Stomach (tissue), 9 donors: ENCODE measurements around the gene ATP6V0B. TPM values are rescaled to one million over a fixed set of nuclear protein-coding genes. Genes with fewer than 3 reads are reported as not detected.
A peak's percentile ranks its signal among the peaks of the same experiment; 100 is the strongest.

Experiments
- DNase-seq, 2 donors: peaks; one replicate each; pipeline versions ENCODE4 v3.0.0 to v3.0.0-alpha.2; 2013 to 2019
- H3K27ac ChIP-seq, 5 donors: fragments of 200-600 bp in 4 of 5; sonication (generic) in 4 of 5; one replicate each; pipeline ENCODE4 v1.5.1; 2013 to 2019; ENCODE audit warnings: mild to moderate bottlenecking in 1 of 5, moderate library complexity in 1 of 5
- H3K27me3 ChIP-seq, 3 donors: fragments of 200-600 bp; sonication (generic); one replicate each; pipeline ENCODE4 v1.5.1; 2017 to 2019; ENCODE audit warnings: mixed run types in 1 of 3
- H3K36me3 ChIP-seq, 4 donors: fragments of 200-600 bp; sonication (generic); 1 replicate in 3 of 4; 2 replicates in 1 of 4; pipeline ENCODE4 v1.5.1; 2016 to 2019
- H3K4me1 ChIP-seq, 4 donors: fragments of 200-600 bp; sonication (generic); one replicate each; pipeline ENCODE4 v1.5.1; 2016 to 2019
- H3K4me3 ChIP-seq, 4 donors: fragments of 200-600 bp; sonication (generic) in 3 of 4; one replicate each; pipeline ENCODE4 v1.5.1; 2016 to 2019; ENCODE audit warnings: mild to moderate bottlenecking in 1 of 4
- H3K9me3 ChIP-seq, 4 donors: fragments of 200-600 bp; sonication (generic); one replicate each; pipeline ENCODE4 v1.5.1; 2016 to 2019
- CTCF ChIP-seq, 7 experiments: fragments of 450-650 bp in 4 of 7; fragments of 200-600 bp in 3 of 7; sonication (generic) in 3 of 7; IDR thresholded peaks; one replicate each; pipeline ENCODE4 v1.5.1; 2016 to 2019; ENCODE audit warnings: antibody characterized with exemption in 7 of 7, control low read depth in 2 of 7, mild to moderate bottlenecking in 1 of 7
- EP300 ChIP-seq: sonication (generic); formaldehyde crosslinking; IDR thresholded peaks from one replicate; pipeline ENCODE4 v1.6.1; 2017; ENCODE audit warnings: antibody characterized with exemption
- POLR2A ChIP-seq, 4 donors: fragments of 450-650 bp; IDR thresholded peaks; one replicate each; pipeline ENCODE4 v1.6.1; 2016; ENCODE audit warnings: antibody characterized with exemption in 4 of 4, control low read depth in 2 of 4, mild to moderate bottlenecking in 1 of 4, moderate library complexity in 1 of 4
- POLR2AphosphoS5 ChIP-seq, 3 donors: sonication (generic); formaldehyde crosslinking; IDR thresholded peaks; one replicate each; pipeline ENCODE4 v1.6.1; 2016; ENCODE audit warnings: antibody characterized with exemption in 3 of 3
- WGBS, 5 donors: extraction: QIAGEN DNeasy Blood & Tissue Kit in 3 of 5; methylation state at CpG; one replicate each; pipeline versions ENCODE4 v1.1.5 to v1.1.7; 2013 to 2018; 5-methylcytosine and 5-hydroxymethylcytosine counted together
- intact Hi-C: fragments of 100-400 bp; cut with DNase I; formaldehyde crosslinking; loops from one replicate; pipeline ENCODE4 v1.15.1; 2023; ENCODE audit warnings: low total_unique reads
- polyA plus RNA-seq, 3 donors: library from polyadenylated mRNA; stranded (reverse); fragments of 200-250 nt; gene quantifications; one replicate each; pipeline ENCODE4 v1.2.3, GENCODE V29; 2013
- total RNA-seq, 5 donors: library from RNA; depleted of rRNA; stranded (reverse); fragments of >200 nt; gene quantifications; one replicate each; pipeline versions ENCODE4 v1.1.0 to v1.2.3, GENCODE V29; 2014 to 2016
- donor health status: healthy with polysubstance abuse.
- donor health status: Bipolar disorder and iron deficiency.
- donor health status: healthy.

Gene ATP6V0B
- total and polyA plus RNA-seq, 8 donors = 32.1 to 188 (median 94.7) TPM

- Histone ChIP-seq H3K36me3 (peaks cover 10 to 54% (median 33%) of the 10 kb centered on the region in 4 donors), H3K4me1 (peaks cover 46 to 61% (median 56%) of the 10 kb centered on the region in 4 donors), H3K4me3 (peak overlapping the region; percentile 70 to 94 (median 88)), H3K27ac (peak overlapping the region; percentile 41 to 83 (median 76)), H3K9me3 (no peaks in the 10 kb centered on the region), H3K27me3 (no peaks in the 10 kb centered on the region)
- 2 to 8% (median 6%) methylated on average over 14 to 45 of the region's 45 CpGs for WGBS, 5 donors
- TF ChIP-seq POLR2A (IDR thresholded peaks at IDR 0.05) (no peak), POLR2AphosphoS5 (IDR thresholded peaks at IDR 0.05) (peak in 1 of 3 donors; percentile 15), EP300 (no peak), CTCF (IDR thresholded peaks at IDR 0.05) (no peak)
- intact Hi-C loops = no loop called here
- DNase-seq = peak; percentile 39 to 86
These were observed 4.9 kb downstream of the ATP6V0B start for GRCh38 chr1:43979528-43980254.

GRCh38 chr1:43980255-43981134, 5.7 kb downstream of the ATP6V0B start:
- Histone ChIP-seq H3K27ac (peak overlapping the region; percentile 20 to 83 (median 76)), H3K27me3 (no peaks in the 10 kb centered on the region), H3K9me3 (no peaks in the 10 kb centered on the region), H3K4me3 (peak overlapping the region; percentile 70 to 94 (median 88)), H3K36me3 (peaks cover 10 to 63% (median 41%) of the 10 kb centered on the region in 4 donors), H3K4me1 (peaks cover 45 to 58% (median 52%) of the 10 kb centered on the region in 4 donors)
- TF ChIP-seq EP300 = no peak
- TF ChIP-seq CTCF (IDR thresholded peaks at IDR 0.05) = no peak
- TF ChIP-seq POLR2AphosphoS5 (IDR thresholded peaks at IDR 0.05) = no peak
- TF ChIP-seq POLR2A (IDR thresholded peaks at IDR 0.05) = no peak
- intact Hi-C loops = no loop called here
- DNase-seq = no peak
- 45 to 65% (median 49%) methylated on average over 13 of the region's 13 CpGs for WGBS, 5 donors

- intact Hi-C loops = no loop called here
- peak in 1 of 2 donors; percentile 42 for DNase-seq
- H3K27ac ChIP-seq = peak overlapping the region in 3 of 5 donors; percentile 7 to 83 (median 80)
These were observed 6.4 kb downstream of the ATP6V0B start for GRCh38 chr1:43981135-43981491.

More at GRCh38 chr1:43981135-43981491, 6.4 kb downstream of the ATP6V0B start:
- Histone ChIP-seq H3K36me3 (peaks cover 10 to 67% (median 45%) of the 10 kb centered on the region in 4 donors), H3K4me3 (peak overlapping the region in 1 of 4 donors; percentile 22), H3K9me3 (no peaks in the 10 kb centered on the region), H3K27me3 (no peaks in the 10 kb centered on the region), H3K4me1 (peaks cover 39 to 56% (median 46%) of the 10 kb centered on the region in 4 donors)
- TF ChIP-seq EP300 = no peak
- TF ChIP-seq POLR2AphosphoS5 (IDR thresholded peaks at IDR 0.05) = no peak
- TF ChIP-seq CTCF (IDR thresholded peaks at IDR 0.05) = no peak
- no peak for TF ChIP-seq POLR2A (IDR thresholded peaks at IDR 0.05)
- 52 to 78% (median 68%) methylated on average over 16 to 20 of the region's 20 CpGs for WGBS, 5 donors
